ENCODE data around the gene C17orf50. TPM values are rescaled to one million over a fixed set of nuclear protein-coding genes. Genes with fewer than 3 reads are reported as not detected.

C17orf50 gene
- total RNA-seq, 1 experiment from 2014 or later: not detected

DNA sequence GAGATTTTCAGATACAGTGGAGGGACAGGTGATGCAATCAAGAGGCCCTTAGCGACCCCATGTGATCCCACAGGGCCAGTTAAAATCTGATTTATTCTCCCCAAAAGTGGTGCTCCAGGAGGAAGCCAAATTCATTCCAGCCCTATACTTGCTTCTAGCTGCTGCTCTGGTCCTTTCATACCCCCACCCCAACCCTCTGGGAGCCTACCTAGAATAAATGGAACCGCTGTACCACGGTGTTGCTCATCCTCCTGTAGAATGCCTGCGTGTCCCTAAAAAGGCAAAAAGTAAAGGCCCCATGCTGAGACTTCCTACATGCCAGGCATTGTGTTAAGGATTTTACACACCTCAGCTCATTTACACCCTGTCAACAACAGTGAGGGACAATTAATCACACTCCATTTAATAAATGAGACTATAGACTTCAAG lies 31.3 kb upstream of the C17orf50 start:
- H3K27me3 ChIP-seq: no peaks in the 10 kb centered on the region
- no peak overlapping the region for H3K27ac ChIP-seq
- DNase-seq: no peak
- H3K4me1 ChIP-seq: peaks cover 31% of the 10 kb centered on the region
- no peaks in the 10 kb centered on the region for H3K9me3 ChIP-seq (replicated peaks)
- H3K4me3 ChIP-seq: no peak overlapping the region
- H3K36me3 ChIP-seq: peaks cover 5% of the 10 kb centered on the region; the same call in 1 of the 2 replicates

- Histone ChIP-seq H3K4me1 (peaks cover 28% of the 10 kb centered on the region), H3K27me3 (no peaks in the 10 kb centered on the region), H3K4me3 (no peak overlapping the region), H3K27ac (no peak overlapping the region), H3K9me3 (replicated peaks) (no peaks in the 10 kb centered on the region), H3K36me3 (no peaks in the 10 kb centered on the region)
- DNase-seq: no peak
Measured at GRCh38 chr17:35730400-35731005, 30.2 kb upstream of the C17orf50 start.

- Histone ChIP-seq H3K36me3 (no peaks in the 10 kb centered on the region), H3K27me3 (no peaks in the 10 kb centered on the region), H3K4me1 (peaks cover 20% of the 10 kb centered on the region), H3K4me3 (peak within 1 kb of the TSS; percentile 98), H3K27ac (no peak within 1 kb of the TSS), H3K9me3 (replicated peaks) (no peaks in the 10 kb centered on the region)
- DNase-seq: peak; percentile 75 to 77
Measured at GRCh38 chr17:35731239-35731916, 29.3 kb upstream of the C17orf50 start, which contains the start of gene RASL10B. Gene RASL10B, plus strand, starts transcription at chr17:35731639. Its CDS starts 3,546 bp downstream, at chr17:35735185.

DNA sequence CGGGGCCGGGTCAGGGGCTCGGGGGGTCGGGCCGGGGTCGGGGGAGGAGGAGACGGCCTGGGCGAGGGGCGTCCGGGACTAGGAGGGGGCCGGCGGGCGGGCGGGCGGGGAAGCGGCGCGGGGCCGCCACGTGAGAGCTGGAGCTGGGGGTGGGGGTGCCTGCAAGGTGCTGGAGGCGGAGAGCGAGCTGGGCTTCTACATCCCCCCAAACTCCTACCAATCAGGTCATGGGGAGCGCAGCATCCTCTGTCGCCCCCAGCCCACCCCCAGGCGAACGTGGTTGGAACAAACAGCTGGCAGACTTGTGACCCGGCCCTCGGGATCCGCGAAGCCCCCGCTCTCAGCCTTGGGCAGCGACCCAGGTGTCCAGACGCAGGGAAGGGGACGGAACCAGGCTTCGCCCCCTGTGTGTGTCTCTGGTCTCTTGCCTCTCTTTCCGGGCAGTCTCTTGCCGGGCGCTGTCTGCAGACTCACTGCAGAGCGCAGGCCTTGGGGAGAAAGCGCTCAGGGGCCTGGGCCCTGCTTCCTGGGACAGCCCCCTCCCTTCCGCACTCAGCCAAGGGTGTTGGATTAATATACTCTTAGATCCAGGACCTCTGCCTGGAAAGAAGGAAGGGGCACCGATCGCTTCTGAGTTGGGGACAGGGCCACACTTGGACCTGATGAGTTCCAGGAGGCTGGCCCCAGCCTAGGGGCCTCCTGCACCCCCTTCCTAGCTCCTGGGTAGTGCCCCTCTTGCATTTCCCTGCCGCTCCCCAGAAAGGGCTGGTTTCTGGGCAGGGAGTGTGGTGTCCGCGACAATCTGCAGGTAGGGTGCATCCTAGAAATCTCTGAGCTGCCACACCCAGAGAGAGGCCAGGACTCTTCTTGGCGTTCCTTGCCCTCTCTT lies 28.5 kb upstream of the C17orf50 start:
- Histone ChIP-seq H3K4me3 (peak overlapping the region; percentile 98), H3K36me3 (no peaks in the 10 kb centered on the region), H3K4me1 (peaks cover 12% of the 10 kb centered on the region), H3K27ac (no peak overlapping the region), H3K9me3 (replicated peaks) (no peaks in the 10 kb centered on the region), H3K27me3 (no peaks in the 10 kb centered on the region)
- peak in 1 of 2 experiments; percentile 37 for DNase-seq

GRCh38 chr17:35732806-35733136 lies 27.9 kb upstream of the C17orf50 start:
- Histone ChIP-seq H3K4me1 (peaks cover 6% of the 10 kb centered on the region), H3K36me3 (no peaks in the 10 kb centered on the region), H3K27me3 (no peaks in the 10 kb centered on the region), H3K27ac (no peak overlapping the region), H3K9me3 (replicated peaks) (no peaks in the 10 kb centered on the region), H3K4me3 (no peak overlapping the region)
- DNase-seq: no peak

GRCh38 chr17:35733366-35733765 lies 27.3 kb upstream of the C17orf50 start:
- Histone ChIP-seq H3K36me3 (no peaks in the 10 kb centered on the region), H3K27ac (no peak overlapping the region), H3K4me1 (peaks cover 6% of the 10 kb centered on the region), H3K4me3 (no peak overlapping the region), H3K27me3 (no peaks in the 10 kb centered on the region), H3K9me3 (replicated peaks) (no peaks in the 10 kb centered on the region)
- no peak for DNase-seq

DNA sequence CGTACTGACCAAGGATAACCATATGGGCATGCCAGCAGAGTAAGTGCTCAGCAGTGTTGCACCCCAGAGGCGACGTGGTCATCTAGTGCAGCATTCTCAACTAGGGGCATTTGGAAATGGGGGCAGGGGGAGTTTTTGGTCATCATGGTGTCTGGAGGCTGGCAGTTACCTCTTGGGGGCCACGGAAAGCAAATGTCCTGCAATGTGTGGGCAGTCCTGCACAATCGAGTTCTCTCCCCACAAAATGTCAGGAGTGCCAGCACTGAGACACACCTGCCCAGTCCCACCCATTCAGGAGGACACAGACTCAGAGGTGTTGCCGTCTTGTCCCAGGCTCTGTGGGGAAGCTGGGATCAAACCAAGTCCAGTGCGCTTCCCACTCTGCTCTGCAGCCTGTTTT lies 26.3 kb upstream of the C17orf50 start:
- Histone ChIP-seq H3K27me3 (no peaks in the 10 kb centered on the region), H3K4me3 (no peak overlapping the region), H3K9me3 (replicated peaks) (no peaks in the 10 kb centered on the region), H3K36me3 (no peaks in the 10 kb centered on the region), H3K4me1 (peaks cover 6% of the 10 kb centered on the region), H3K27ac (no peak overlapping the region)
- no peak for DNase-seq

DNA sequence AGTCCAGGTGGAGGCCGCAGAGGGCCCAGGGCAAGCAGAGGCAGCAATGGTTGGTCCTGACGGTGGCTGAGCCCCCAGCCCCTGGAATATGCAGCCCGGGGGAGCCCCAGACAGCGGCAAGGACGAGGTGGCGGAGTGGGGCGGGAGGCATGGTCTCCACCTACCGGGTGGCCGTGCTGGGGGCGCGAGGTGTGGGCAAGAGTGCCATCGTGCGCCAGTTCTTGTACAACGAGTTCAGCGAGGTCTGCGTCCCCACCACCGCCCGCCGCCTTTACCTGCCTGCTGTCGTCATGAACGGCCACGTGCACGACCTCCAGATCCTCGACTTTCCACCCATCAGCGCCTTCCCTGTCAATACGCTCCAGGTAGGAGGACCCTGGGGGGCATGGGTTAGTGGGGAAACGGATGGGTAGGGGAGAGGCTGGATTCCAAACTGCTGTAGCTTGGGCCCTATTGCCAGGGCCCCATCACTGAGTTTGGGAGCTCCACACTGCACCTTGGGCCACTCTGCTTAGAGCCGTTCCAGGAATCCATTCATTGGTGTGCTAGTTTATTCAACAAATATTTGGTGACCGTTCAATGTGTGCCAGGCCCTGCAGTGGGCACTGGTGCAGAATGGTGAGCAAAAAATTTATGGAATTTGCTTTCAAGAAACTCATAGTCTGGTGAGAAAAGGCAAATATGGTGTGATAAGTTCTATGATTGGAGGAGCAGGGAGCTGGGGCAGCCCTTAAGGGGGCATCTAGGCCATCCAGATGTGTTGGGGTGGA lies 25.5 kb upstream of the C17orf50 start:
- Histone ChIP-seq H3K4me1 (peaks cover 6% of the 10 kb centered on the region), H3K36me3 (no peaks in the 10 kb centered on the region), H3K9me3 (replicated peaks) (no peaks in the 10 kb centered on the region), H3K27ac (no peak overlapping the region), H3K27me3 (no peaks in the 10 kb centered on the region), H3K4me3 (no peak overlapping the region)
- no peak for DNase-seq

GRCh38 chr17:35736236-35736635 lies 24.5 kb upstream of the C17orf50 start:
- Histone ChIP-seq H3K27ac (no peak overlapping the region), H3K4me1 (peaks cover under 1% of the 10 kb centered on the region), H3K27me3 (no peaks in the 10 kb centered on the region), H3K9me3 (replicated peaks) (no peaks in the 10 kb centered on the region), H3K36me3 (no peaks in the 10 kb centered on the region), H3K4me3 (no peak overlapping the region)
- no peak for DNase-seq

DNA sequence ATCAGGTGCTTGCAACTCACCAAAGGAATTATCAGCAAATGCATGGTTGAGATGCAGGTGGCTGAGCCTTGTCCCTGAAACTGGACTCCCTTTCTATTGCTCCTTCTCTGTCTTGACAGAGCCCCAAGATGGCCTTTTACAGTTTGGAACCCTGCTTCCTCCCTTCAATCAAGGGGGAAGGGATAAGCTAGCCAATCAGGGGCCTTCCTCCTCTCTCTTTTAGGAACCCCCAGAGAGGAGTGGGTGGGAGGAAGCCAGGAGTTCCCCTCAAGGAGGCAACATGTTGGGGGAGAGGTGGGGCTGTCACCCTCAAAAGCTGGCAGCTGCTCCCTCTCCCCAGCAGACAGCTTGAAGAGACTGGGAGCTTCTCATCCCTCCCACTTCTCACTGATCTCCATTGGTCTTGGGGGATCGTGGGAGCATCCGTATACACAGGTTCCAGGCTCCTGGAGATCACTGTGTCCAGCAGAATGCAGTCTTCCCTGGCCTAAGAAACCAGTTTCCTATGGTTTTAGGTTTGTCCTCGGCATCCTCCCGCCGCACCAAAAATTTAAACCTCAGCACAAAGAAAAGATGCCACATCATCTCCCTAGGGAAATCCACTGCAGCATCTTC lies 22.1 kb upstream of the C17orf50 start:
- Histone ChIP-seq H3K4me1 (no peaks in the 10 kb centered on the region), H3K4me3 (no peak overlapping the region), H3K9me3 (replicated peaks) (no peaks in the 10 kb centered on the region), H3K27me3 (no peaks in the 10 kb centered on the region), H3K36me3 (no peaks in the 10 kb centered on the region), H3K27ac (no peak overlapping the region)
- no peak for DNase-seq

DNA sequence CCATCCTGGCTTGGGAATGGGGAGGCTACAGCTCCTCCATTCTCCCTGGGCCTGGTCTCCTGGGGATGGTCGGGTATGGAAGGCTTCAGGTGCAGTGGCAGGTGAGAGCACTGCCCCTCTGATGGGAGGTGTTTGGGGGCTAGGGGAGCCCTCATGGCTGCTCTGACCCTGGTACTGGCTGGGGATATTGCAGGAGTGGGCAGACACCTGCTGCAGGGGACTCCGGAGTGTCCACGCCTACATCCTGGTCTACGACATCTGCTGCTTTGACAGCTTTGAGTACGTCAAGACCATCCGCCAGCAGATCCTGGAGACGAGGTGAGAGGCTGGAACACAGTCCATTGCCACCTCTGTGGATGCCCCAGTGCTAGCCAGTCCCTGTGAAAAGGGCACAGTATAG lies 20.5 kb upstream of the C17orf50 start:
- Histone ChIP-seq H3K27ac (no peak overlapping the region), H3K4me3 (no peak overlapping the region)

DNA sequence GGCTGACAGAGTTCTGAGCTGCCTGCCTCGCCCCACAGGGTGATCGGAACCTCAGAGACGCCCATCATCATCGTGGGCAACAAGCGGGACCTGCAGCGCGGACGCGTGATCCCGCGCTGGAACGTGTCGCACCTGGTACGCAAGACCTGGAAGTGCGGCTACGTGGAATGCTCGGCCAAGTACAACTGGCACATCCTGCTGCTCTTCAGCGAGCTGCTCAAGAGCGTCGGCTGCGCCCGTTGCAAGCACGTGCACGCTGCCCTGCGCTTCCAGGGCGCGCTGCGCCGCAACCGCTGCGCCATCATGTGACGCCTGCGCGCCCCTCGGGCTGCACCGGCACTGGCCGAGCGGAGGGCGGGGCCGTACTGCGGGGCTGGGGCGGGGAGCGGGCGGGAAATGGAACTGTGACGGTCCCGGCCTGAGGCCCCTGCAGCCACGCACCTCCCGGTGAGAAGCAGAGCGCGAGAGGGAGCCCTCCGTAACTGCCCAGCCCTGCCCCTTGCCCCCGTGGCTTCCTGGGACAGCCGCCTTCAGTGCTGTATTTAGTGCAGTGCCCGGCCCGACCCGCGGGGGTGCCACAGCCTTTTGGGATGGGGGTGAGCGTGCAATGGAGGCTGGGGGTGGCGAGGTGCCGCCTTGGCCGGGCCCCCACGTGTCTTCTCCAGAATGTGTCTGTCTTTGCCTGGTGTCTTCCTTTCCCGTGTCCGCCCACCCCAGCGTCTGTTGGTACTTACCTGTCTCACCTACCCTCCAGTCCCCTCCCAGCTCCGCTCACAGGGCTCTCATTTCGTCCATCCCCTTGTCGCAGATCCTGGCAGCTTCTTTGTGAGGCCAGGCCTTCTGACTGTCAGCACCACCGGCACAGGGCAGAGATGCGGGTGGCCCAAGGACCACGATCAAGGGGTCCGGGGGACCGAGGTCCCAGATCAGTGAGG lies 19.4 kb upstream of the C17orf50 start:
- no peak overlapping the region for H3K4me3 ChIP-seq
- DNase-seq: no peak
- no peaks in the 10 kb centered on the region for H3K36me3 ChIP-seq
- H3K27me3 ChIP-seq: peaks cover 14% of the 10 kb centered on the region
- no peaks in the 10 kb centered on the region for H3K9me3 ChIP-seq (replicated peaks)
- no peak overlapping the region for H3K27ac ChIP-seq
- H3K4me1 ChIP-seq: no peaks in the 10 kb centered on the region

More for the DNA sequence above, 20.5 kb upstream of the C17orf50 start:
- H3K36me3 ChIP-seq: no peaks in the 10 kb centered on the region
- no peaks in the 10 kb centered on the region for H3K9me3 ChIP-seq (replicated peaks)
- no peak for DNase-seq
- H3K4me1 ChIP-seq: no peaks in the 10 kb centered on the region
- H3K27me3 ChIP-seq: peaks cover 3% of the 10 kb centered on the region; the same call in 1 of the 2 replicates

DNA sequence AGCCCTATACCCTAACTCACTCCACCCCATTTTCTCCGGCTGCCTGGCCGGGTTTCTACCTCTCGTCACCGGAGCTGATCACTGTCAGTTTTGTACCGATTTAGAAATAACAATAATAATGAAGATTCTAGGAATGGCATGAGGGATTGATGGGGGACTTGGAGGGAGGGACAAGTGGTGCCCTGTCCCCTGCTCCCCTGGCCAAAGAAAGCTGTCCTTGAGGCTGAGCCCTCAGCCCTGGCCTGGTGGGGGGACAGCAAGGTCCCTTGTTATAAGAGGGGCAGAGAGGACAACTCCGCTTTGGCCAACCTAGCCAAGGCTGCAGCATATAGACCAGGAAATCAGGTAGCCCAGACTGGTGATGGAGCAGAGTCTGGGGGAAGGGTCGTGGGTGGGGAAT lies 18.2 kb upstream of the C17orf50 start:
- no peak overlapping the region for H3K27ac ChIP-seq
- H3K36me3 ChIP-seq: no peaks in the 10 kb centered on the region
- no peaks in the 10 kb centered on the region for H3K9me3 ChIP-seq (replicated peaks)
- peaks cover 17% of the 10 kb centered on the region for H3K27me3 ChIP-seq
- no peak for DNase-seq
- no peak overlapping the region for H3K4me3 ChIP-seq
- no peaks in the 10 kb centered on the region for H3K4me1 ChIP-seq
